Tibial nerve (tissue), 4 donors: ENCODE results near the gene KRTAP19-2.

Experiments used
- CTCF ChIP-seq, 5 experiments: fragments of 200-600 bp in 3 of 5; fragments of 450-650 bp in 2 of 5; sonication (generic) in 3 of 5; IDR thresholded peaks; one replicate each; pipeline ENCODE4 v1.5.1; 2016 to 2019; ENCODE audit warnings: antibody characterized with exemption in 5 of 5, mild to moderate bottlenecking in 3 of 5, moderate library complexity in 2 of 5
- EP300 ChIP-seq, 2 donors: sonication (generic); formaldehyde crosslinking; IDR thresholded peaks; one replicate each; pipeline ENCODE4 v1.6.1; 2017; ENCODE audit warnings: antibody characterized with exemption in 2 of 2, mild to moderate bottlenecking in 1 of 2
- POLR2A ChIP-seq, 2 donors: fragments of 450-650 bp; IDR thresholded peaks; one replicate each; pipeline ENCODE4 v1.6.1; 2017; ENCODE audit warnings: antibody characterized with exemption in 2 of 2, mild to moderate bottlenecking in 2 of 2, moderate library complexity in 2 of 2

GRCh38 chr21:30487336-30487735, at the start of gene KRTAP19-2:
- TF ChIP-seq CTCF (IDR thresholded peaks at IDR 0.05) (no peak), POLR2A (IDR thresholded peaks at IDR 0.05) (no peak), EP300 (IDR thresholded peaks at IDR 0.05) (no peak)
